NK-92 (cell line): Measurements from ENCODE around the gene ATXN1.

Experiments used
- DNase-seq: peaks from one replicate; lab custom pipeline; 2025; ENCODE audit not compliant: unreplicated experiment; lab: John Stamatoyannopoulos, UW

Gene ATXN1

DNA sequence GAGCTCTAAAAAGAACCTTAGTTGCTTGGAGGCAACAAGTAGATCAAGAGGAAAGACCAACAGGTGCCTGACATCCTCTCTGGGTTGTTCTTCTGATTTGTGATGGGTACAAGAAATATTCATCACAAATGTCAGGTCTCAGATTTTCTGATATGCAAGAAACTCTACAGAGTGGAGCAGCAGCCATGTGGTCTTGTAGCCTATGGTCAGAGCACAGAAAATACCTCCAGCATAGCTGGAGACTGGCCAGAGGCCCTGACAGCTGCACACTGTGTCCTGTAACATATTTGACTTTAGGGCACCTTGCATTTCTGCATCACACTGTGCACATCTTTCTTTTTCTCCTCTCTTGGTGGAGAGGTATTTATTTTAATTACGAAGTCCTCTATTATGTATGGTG is 406.6 kb downstream of the ATXN1 start:
- DNase-seq, result no peak

DNA sequence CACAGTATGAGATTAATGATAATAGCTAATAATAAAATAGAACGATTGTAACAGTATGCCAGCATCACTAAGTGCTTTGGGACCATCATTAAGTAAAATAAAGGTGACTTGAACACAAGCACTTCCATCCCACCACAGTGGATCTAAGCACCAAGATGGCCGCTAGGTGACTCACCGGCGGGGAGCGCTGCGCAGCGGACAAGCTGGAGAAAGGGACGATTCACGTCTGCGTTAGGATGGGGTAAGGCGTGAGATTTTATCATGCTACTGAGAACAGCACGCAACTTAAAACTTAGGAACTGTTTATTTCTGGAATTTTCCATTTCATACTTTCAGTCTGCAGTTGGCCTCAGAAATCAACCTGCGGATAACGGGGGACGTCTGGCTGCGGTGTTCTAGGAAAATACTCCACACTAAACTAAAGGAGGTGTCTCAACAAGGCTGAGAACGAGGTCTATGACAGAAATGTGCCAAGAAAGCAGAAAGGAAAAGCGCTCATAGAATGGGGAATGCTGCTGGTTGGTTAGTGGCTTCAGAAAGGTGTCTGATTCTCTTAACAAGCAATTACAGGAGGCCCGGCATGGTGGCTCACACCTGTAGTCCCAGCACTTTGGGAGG is 408.3 kb downstream of the ATXN1 start:
- DNase-seq, result no peak

DNA sequence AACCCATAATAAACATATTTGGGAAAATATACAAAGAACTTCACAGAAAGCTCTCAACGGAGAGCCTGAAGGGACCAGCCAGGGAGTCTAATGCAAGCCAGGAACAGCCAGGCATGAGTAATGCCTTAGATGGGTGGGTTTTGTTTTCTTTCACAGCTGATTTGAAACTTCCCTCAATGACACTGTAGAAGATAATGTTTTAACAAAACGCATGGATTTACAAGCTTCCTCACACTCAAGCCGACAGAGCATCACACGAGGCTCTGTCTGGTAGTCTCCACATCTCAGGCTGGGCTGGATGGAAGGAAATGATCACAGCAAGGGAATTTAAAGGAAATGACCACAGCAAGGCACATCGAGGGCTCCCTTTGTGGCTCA is 409.0 kb downstream of the ATXN1 start:
- DNase-seq, result no peak

DNA sequence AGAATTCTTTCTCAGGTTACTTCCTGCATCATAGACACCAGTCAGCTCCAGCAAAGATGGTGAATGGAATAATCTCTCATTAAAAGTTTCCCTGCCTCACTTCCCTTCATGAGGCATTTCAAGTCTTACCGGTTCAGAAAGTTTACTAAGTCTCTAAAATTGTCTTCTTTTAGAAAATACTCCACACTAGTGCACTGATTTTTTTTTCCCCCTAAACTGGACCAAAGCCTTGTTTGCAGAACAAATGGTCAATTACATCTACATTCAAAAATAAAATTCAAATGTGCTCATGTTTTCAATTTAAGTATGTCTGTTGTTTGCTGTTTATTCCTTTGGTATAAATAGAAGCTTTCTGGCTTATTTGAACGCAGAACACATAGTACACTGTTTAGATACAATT is 411.7 kb downstream of the ATXN1 start:
- DNase-seq, result no peak

DNA sequence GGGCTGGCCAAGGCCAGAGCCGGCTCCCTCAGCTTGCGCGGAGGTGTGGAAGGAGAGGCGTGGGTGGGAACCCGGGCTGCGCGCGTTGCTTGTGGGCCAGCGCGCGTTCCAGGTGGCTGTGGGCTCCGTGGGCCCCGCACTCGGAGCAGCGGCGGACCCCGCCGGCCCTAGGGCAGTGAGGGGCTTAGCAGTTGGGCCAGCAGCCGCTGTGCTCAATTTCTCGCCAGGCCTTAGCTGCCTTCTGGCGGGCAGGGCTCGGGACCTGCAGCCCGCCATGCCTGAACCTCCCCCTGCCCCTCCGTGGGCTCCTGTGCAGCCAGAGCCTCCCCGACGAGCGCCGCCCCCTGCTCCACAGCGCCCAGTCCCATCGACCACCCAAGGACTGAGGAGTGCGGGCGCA is 414.4 kb downstream of the ATXN1 start:
- DNase-seq, result no peak

- DNase-seq, result no peak
Measured at GRCh38 chr6:16345449-16346330, 415.6 kb downstream of the ATXN1 start.

DNA sequence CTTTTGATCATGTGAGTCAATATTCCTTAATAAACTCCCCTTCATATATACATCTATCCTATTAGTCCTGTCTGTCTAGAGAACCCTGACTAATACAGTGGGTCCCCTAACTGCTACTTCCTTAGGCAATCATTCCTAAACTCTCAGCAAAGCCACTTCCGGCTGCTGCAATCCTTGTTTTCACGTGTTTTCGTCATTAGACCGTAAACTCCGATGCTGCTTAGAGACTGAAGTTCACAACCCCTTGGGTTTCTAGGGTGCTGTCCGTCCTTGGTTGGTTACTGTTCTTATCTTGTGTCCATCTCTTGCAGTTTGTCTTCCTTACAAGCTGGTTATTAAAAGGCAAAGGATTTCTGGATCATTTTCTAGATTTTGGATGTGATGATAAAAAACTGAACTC is 416.5 kb downstream of the ATXN1 start:
- no peak for DNase-seq

DNA sequence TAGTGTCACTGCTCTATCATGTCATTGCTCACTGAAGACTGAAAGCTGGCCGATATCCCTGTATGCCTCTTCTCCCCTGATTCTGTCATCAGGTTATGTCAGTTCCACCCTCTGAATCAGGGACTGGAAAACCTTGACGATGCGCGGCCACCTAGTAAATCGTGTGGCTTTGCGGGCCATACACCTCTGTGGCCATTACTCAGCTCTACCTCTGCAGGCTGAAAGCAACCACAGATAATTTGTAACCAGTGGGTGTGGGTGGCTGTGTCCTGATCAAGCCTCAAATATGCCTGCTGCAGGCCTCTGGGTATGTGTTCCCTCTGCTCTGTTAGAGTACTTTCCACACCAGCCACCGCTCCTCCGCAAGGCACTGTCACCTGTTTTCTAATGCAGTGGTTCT is 417.7 kb downstream of the ATXN1 start:
- DNase-seq, result no peak

DNA sequence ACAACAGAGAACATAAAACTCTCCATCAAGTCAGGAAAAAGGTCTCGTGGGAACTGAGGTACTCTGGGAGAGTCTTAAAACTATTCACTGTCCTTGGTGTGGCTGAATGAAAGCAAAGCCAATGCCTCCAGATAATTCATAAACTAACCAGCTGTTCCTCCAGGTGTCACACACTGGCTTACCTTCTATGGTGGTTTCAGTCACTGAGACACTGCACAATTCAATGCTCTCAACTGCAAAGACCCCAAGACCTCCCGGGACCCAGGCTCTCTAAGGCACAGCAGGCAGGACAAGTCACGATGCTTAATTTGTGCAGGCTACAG is 422.0 kb downstream of the ATXN1 start:
- DNase-seq, result no peak

DNA sequence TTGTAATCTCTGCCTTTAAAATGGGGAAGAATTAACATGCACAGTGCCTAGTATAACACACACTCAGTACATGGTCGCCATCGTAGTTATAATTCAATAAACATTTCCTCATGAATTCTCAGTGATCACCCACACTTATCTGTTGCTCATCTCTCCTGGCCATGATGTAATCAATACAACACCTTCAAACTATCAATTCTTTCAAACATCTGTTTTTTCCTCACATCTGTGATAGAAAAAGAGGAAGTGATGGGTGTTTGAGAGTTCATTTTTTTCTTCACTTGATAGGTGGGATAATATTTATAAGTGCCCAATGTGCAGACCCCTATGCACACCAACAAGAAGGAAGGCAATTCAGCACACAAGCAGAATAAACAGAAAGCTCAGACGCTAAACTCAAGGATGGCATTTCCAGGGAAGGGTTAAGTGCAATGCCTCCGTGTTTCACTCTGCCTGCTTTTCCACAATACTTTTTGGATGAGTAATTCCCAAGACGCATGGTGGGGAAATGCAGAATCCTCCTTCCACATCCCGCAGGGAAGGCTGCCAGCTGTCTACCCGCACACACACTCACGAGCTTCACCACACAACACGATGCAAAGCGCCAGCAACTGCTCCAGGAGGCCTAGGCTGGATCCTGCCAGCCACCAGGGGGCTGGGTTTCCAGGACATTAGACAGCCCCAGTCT is 422.5 kb downstream of the ATXN1 start:
- no peak for DNase-seq

GRCh38 chr6:16337295-16337975 is 423.8 kb downstream of the ATXN1 start:
- DNase-seq, result no peak

GRCh38 chr6:16336911-16337294 is 424.4 kb downstream of the ATXN1 start:
- no peak for DNase-seq

- no peak for DNase-seq
Measured at GRCh38 chr6:16336056-16336818, 425.0 kb downstream of the ATXN1 start.

- DNase-seq, result no peak
Measured at GRCh38 chr6:16335176-16335575, 426.1 kb downstream of the ATXN1 start.

GRCh38 chr6:16334671-16335070 is 426.6 kb downstream of the ATXN1 start:
- no peak for DNase-seq

GRCh38 chr6:16333580-16333979 is 427.7 kb downstream of the ATXN1 start:
- DNase-seq, result no peak

- no peak for DNase-seq
Measured at GRCh38 chr6:16332175-16332542, 429.1 kb downstream of the ATXN1 start.

GRCh38 chr6:16331384-16332174 is 429.7 kb downstream of the ATXN1 start:
- no peak for DNase-seq

DNA sequence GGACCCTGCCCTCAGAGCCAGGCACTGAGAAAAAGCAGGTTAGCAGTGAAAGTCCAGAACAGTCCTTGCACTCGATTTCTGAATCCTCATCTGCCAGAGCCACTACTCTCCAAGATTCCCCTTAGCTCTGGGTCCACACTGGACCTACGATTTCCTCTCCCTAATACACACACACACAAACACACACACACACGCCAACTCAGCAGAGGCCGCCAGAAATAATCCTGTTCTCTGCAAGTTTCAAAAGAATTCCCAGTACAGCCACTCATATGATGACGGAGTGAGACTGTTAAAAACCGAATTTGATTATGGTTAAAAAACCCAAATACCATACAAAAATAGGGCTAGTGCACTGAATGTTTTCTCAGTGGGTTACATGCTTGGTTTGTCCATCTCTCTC is 432.0 kb downstream of the ATXN1 start:
- DNase-seq, result no peak

DNA sequence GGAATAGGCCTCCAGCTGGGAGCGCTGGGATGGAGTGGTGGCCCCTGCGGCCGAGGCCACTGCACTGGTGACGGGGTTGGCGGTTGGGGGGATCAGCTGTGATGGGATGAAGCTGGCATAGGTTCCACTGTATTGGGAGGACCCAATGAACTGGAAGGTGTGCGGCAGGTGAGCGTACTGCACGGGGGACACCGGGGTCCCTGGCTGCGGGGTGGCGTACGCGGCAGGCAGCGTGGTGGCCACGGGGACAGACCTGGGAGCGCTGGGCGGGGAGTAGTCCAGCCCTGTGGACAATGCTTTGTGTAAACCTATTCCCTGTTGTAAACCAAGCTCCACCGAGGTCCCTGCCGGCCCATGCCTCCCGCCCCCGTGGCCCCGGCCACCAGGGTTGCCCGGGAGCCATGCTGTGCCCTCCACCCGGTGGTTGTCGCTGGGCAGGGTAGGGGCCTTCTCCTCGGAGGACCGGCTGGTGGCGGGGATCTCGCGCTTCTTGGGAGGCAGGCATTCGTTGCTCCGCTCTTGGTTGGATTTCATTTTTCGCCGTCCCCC is 433.4 kb downstream of the ATXN1 start:
- DNase-seq, result no peak
